IMR-90 (cell line): ENCODE data around the gene NOL4L.

Experiments
- CEBPB ChIP-seq: IDR thresholded peaks from 2 replicates; pipeline ENCODE4 v1.6.1; 2012; ENCODE audit warnings: low read depth, low read length, improper control_type of control experiment
- FOS ChIP-seq: fragments of 150-350 bp; IDR thresholded peaks from 2 replicates; pipeline ENCODE4 v1.6.1; 2016; ENCODE audit warnings: low read depth, low read length
- MXI1 ChIP-seq: IDR thresholded peaks from 2 replicates; pipeline ENCODE4 v1.6.1; 2012; ENCODE audit warnings: low read depth, mild to moderate bottlenecking, low read length, moderate library complexity, borderline replicate concordance
- POLR2A ChIP-seq: IDR thresholded peaks from 2 replicates; pipeline ENCODE4 v1.6.1; 2012; ENCODE audit warnings: mild to moderate bottlenecking, low read depth, low read length
- RAD21 ChIP-seq: IDR thresholded peaks from 2 replicates; pipeline ENCODE4 v1.6.1; 2012; ENCODE audit warnings: low read length, improper control_type of control experiment
- SMC3 ChIP-seq: fragments of 150-350 bp; IDR thresholded peaks from 2 replicates; pipeline ENCODE4 v1.6.1; 2016; ENCODE audit warnings: low read depth, mild to moderate bottlenecking, antibody characterized with exemption, low read length, moderate library complexity
- TF ChIP-seq, protein P1 (sequence below): conservative IDR thresholded peaks from 2 replicates; pipeline ENCODE4 v1.5.1; 2012; ENCODE audit warnings: mild to moderate bottlenecking, low read depth, low read length, improper control_type of control experiment

DNA sequence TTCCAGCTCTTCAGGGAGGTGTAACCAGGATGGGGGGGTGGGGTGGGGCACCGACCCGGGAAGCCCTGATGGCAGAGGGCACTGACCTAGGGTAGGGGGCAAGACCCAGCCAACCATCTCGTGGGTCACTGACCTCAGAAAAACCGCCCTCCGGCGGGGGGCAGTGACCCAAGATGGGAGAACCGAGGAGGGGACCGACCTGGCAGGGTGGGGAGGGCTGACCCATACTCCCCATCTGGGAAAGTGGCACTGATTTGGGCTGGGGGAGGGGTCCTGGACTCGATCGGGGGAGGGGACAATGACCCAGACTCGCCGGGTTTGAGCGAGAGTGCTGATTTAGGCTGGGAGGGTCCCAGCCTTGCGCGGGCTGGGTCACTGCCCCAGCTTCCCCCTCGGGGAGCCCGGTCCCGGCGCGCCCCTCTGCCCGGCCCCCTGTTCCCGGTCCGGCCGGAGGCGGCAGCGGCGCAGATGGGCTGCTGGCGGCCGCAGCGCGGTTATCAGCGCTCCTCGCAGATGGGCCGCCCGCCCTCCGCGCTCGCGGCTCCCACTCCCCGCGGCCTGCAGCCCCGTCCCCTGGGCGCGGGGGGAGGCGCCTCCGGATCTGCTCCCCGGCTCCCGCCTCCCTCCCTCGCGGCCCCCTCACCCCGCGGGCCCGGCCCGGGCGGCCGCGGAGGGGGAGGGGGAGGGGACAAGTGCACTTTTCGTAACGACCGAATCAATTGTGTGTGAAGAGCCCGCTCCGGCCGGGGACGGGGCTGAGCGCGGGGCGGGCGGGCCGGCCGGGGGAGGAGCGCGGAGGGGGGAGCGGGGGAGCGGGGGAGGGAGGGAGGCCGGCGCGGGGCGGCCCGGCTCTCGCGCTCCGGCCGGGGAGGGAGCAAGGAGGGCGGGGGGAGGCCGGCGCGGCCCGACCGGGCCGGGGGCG lies 2.2 kb downstream of the NOL4L start:
- TF ChIP-seq, protein P1, sequence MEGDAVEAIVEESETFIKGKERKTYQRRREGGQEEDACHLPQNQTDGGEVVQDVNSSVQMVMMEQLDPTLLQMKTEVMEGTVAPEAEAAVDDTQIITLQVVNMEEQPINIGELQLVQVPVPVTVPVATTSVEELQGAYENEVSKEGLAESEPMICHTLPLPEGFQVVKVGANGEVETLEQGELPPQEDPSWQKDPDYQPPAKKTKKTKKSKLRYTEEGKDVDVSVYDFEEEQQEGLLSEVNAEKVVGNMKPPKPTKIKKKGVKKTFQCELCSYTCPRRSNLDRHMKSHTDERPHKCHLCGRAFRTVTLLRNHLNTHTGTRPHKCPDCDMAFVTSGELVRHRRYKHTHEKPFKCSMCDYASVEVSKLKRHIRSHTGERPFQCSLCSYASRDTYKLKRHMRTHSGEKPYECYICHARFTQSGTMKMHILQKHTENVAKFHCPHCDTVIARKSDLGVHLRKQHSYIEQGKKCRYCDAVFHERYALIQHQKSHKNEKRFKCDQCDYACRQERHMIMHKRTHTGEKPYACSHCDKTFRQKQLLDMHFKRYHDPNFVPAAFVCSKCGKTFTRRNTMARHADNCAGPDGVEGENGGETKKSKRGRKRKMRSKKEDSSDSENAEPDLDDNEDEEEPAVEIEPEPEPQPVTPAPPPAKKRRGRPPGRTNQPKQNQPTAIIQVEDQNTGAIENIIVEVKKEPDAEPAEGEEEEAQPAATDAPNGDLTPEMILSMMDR = no peak
- TF ChIP-seq POLR2A (no peak), SMC3 (no peak), MXI1 (no peak), RAD21 (no peak), CEBPB (no peak), FOS (no peak)
